HFFc6 (cell line): ENCODE measurements around the gene NR6A1. TPM values are rescaled to one million over a fixed set of nuclear protein-coding genes. Genes with fewer than 3 reads are reported as not detected.

ENCODE experiments used
- DNase-seq: peaks from one replicate; pipeline ENCODE4 v3.0.0-alpha.2; 2018
- H3K27ac Mint-ChIP-seq: 2 replicates; pipeline ENCODE4 v1.8.0; 2020; ENCODE audit warnings: mild to moderate bottlenecking, mixed read lengths
- H3K27me3 Mint-ChIP-seq: 2 replicates; pipeline ENCODE4 v1.8.0; 2021; ENCODE audit warnings: mild to moderate bottlenecking, moderate library complexity, mixed read lengths; ENCODE audit not compliant: insufficient read depth
- H3K36me3 Mint-ChIP-seq: 2 replicates; pipeline ENCODE4 v1.8.0; 2021; ENCODE audit warnings: low read depth, mixed read lengths
- H3K4me1 Mint-ChIP-seq: 2 replicates; pipeline ENCODE4 v1.8.0; 2020; ENCODE audit warnings: low read depth, mixed read lengths
- H3K4me3 Mint-ChIP-seq: 2 replicates; pipeline ENCODE4 v1.8.0; 2020; ENCODE audit warnings: mild to moderate bottlenecking, moderate library complexity, mixed read lengths
- H3K9me3 Mint-ChIP-seq: 2 replicates; pipeline ENCODE4 v1.8.0; 2020; ENCODE audit warnings: mild to moderate bottlenecking, mixed read lengths
- total RNA-seq, 6 experiments: library from RNA; stranded (reverse); fragmentation: NEBNext Ultra II Directional; extraction: Animal tissue kit (Norgen Biotek cat#: 25700); gene quantifications; 2 replicates in 1 of 6; 3 replicates in 5 of 6; pipeline ENCODE4 v1.2.3, GENCODE V29; 2021
- TF ChIP-seq, protein P1 (sequence below): fragments of 200-600 bp; sonication (generic); IDR thresholded peaks from 2 replicates; pipeline ENCODE4 v1.5.0; 2021; ENCODE audit warnings: antibody characterized with exemption, mild to moderate bottlenecking

The NR6A1 gene
- total RNA-seq, 6 experiments from 2014 or later = 0.05 to 0.26 (median 0.13) TPM

DNA sequence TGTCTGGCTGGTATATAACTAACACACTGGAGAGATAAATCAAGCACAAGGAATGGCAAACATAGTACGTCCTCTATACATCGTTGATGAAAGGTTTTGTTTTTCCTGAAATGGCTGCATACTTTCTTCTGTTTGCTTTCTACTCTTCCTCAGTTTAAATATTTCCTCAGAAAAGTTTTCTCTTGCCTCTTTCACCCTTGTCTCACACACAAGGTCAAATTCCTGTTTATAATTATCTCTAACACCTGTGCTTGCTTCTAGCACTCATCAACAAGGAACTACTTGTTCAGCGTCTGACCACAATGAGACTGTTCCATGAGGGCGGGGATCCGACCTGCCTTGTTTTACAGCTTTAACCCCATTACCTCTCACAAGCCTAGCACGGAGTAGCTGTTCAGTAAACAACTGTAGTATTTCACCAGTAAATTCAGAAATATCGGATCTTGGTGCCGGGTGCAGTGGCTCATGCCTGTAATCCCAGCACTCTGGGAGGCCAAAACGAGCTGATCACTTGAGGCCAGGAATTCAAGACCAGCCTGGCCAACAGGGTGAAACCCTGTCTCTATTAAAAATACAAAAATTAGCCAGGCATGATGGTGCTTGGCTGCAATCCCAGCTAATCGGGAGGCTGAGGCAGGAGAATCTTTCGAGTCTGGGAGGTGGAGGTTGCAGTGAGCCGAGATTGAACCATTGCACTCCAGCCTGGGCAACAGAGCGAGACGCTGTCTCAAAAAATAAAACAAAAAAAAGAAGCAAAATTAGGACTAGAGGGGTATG is 37.0 kb downstream of the NR6A1 start:
- Mint-ChIP-seq H3K4me3 (no peak overlapping the region), H3K4me1 (peaks cover 20% of the 10 kb centered on the region), H3K36me3 (no peaks in the 10 kb centered on the region), H3K27ac (no peak overlapping the region), H3K27me3 (peaks cover 2% of the 10 kb centered on the region; the same call in 1 of the 2 replicates), H3K9me3 (no peaks in the 10 kb centered on the region)
- TF ChIP-seq, protein P1, sequence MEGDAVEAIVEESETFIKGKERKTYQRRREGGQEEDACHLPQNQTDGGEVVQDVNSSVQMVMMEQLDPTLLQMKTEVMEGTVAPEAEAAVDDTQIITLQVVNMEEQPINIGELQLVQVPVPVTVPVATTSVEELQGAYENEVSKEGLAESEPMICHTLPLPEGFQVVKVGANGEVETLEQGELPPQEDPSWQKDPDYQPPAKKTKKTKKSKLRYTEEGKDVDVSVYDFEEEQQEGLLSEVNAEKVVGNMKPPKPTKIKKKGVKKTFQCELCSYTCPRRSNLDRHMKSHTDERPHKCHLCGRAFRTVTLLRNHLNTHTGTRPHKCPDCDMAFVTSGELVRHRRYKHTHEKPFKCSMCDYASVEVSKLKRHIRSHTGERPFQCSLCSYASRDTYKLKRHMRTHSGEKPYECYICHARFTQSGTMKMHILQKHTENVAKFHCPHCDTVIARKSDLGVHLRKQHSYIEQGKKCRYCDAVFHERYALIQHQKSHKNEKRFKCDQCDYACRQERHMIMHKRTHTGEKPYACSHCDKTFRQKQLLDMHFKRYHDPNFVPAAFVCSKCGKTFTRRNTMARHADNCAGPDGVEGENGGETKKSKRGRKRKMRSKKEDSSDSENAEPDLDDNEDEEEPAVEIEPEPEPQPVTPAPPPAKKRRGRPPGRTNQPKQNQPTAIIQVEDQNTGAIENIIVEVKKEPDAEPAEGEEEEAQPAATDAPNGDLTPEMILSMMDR = no peak
- DNase-seq = no peak

- no peak overlapping the region for H3K4me3 Mint-ChIP-seq
- H3K9me3 Mint-ChIP-seq = no peaks in the 10 kb centered on the region
These were observed 40.3 kb downstream of the NR6A1 start for GRCh38 chr9:124730772-124731171.

GRCh38 chr9:124726886-124727285 is 44.2 kb downstream of the NR6A1 start:
- Mint-ChIP-seq H3K36me3 (no peaks in the 10 kb centered on the region), H3K4me3 (no peak overlapping the region), H3K27me3 (no peaks in the 10 kb centered on the region), H3K27ac (no peak overlapping the region), H3K9me3 (no peaks in the 10 kb centered on the region), H3K4me1 (peaks cover 28% of the 10 kb centered on the region)
- DNase-seq = no peak
- TF ChIP-seq, protein P1 = no peak

More at GRCh38 chr9:124730772-124731171, 40.3 kb downstream of the NR6A1 start:
- Mint-ChIP-seq H3K27me3 (no peaks in the 10 kb centered on the region), H3K36me3 (no peaks in the 10 kb centered on the region), H3K4me1 (peaks cover 28% of the 10 kb centered on the region), H3K27ac (no peak overlapping the region)
- no peak for DNase-seq
- TF ChIP-seq, protein P1 = no peak

DNA sequence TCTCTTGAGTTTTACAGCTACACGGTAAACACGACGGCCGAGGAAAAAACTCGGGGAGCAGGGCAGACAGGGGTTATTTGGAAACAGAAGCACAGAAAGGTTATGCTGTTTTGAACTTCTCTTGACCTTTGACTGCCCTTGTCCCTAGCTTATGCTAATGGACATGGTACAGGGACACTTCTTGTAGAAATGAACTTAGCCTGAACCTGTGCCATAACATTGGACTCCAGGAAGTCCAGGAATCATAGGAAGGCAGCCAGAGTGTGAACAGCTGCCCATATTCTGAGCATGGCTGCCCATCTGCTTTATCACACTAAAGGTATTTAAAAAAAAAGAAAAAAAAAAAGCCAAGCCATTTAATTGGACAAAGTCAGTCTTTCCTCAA is 46.1 kb downstream of the NR6A1 start:
- no peak for DNase-seq
- Mint-ChIP-seq H3K4me3 (no peak overlapping the region), H3K9me3 (no peaks in the 10 kb centered on the region), H3K27ac (no peak overlapping the region), H3K36me3 (no peaks in the 10 kb centered on the region), H3K4me1 (peaks cover 46% of the 10 kb centered on the region), H3K27me3 (no peaks in the 10 kb centered on the region)
- TF ChIP-seq, protein P1 = no peak

GRCh38 chr9:124724415-124725067 is 46.6 kb downstream of the NR6A1 start:
- Mint-ChIP-seq H3K4me1 (peaks cover 47% of the 10 kb centered on the region), H3K4me3 (no peak overlapping the region), H3K27me3 (no peaks in the 10 kb centered on the region), H3K36me3 (no peaks in the 10 kb centered on the region), H3K27ac (no peak overlapping the region), H3K9me3 (no peaks in the 10 kb centered on the region)
- TF ChIP-seq, protein P1 = no peak
- no peak for DNase-seq
